A549 (cell line): ENCODE results near the gene LGR6. TPM values are rescaled to one million over a fixed set of nuclear protein-coding genes. Genes with fewer than 3 reads are reported as not detected.
A peak's percentile ranks its signal among the peaks of the same experiment; 100 is the strongest.

ENCODE experiments used
- ATAC-seq, 2 experiments: fragments of 200-7000 bp in 1 of 2; fragments of >200 bp in 1 of 2; cut with Nextera tagmentation in 1 of 2; cut with Tn5 transposase in 1 of 2; 3 replicates each; pipeline versions ENCODE4 v1.8.0 to v1.9.1; 2018 to 2020; ENCODE audit warnings: mild to moderate bottlenecking in 1 of 2, moderate library complexity in 1 of 2
- CTCF ChIA-PET: fragments of 300-600 bp; sonication (Branson Sonifier 250); formaldehyde crosslinking; extraction: SDS; loops from one replicate; lab custom pipeline; 2021; ENCODE audit warnings: antibody characterized with exemption, inconsistent platforms; lab: Yijun Ruan, JAX
- POLR2A ChIA-PET: fragments of 350-600 bp; formaldehyde crosslinking; extraction: SDS; loops from one replicate; lab custom pipeline; 2021; ENCODE audit warnings: antibody characterized with exemption, inconsistent platforms; lab: Yijun Ruan, JAX
- DNase-seq, 2 experiments: peaks; one replicate each; pipeline versions ENCODE4 v3.0.0 to v3.0.0-alpha.2; 2011 to 2016; ENCODE audit warnings: low read depth in 1 of 2, low spot score in 1 of 2
- FAIRE-seq: peaks from 2 replicates; lab custom pipeline; 2011; peaks lifted over from hg19 to GRCh38; lab: Jason Lieb, UNC
- H3K27ac ChIP-seq, 2 experiments: fragments of >200 bp; sonication (Bioruptor Twin); formaldehyde crosslinking; 3 replicates each; pipeline ENCODE4 v1.5.1; 2016 to 2017
- H3K4me1 ChIP-seq: fragments of >200 bp; sonication (Bioruptor Twin); formaldehyde crosslinking; 3 replicates; pipeline ENCODE4 v1.6.1; 2016
- H3K4me2 ChIP-seq: fragments of >200 bp; sonication (Bioruptor Twin); formaldehyde crosslinking; 3 replicates; pipeline ENCODE4 v1.6.1; 2016
- H3K4me3 ChIP-seq: fragments of >200 bp; sonication (Bioruptor Twin); formaldehyde crosslinking; 3 replicates; pipeline ENCODE4 v1.5.1; 2016
- H3K9me3 ChIP-seq: fragments of >200 bp; sonication (Bioruptor Twin); formaldehyde crosslinking; 3 replicates; pipeline ENCODE4 v1.6.1; 2016
- CHD4 ChIP-seq: fragments of 200-600 bp; sonication (generic); IDR thresholded peaks from 2 replicates; pipeline ENCODE4 v1.6.1; 2016; ENCODE audit warnings: antibody characterized with exemption, mild to moderate bottlenecking, borderline replicate concordance
- JUN ChIP-seq, 2 experiments: fragments of >200 bp; sonication (Bioruptor Twin); formaldehyde crosslinking; IDR thresholded peaks; 2 replicates in 1 of 2; 3 replicates in 1 of 2; pipeline ENCODE4 v1.6.1; 2016 to 2017
- MAFK ChIP-seq: fragments of 450-650 bp; IDR thresholded peaks from 2 replicates; pipeline ENCODE4 v1.6.1; 2014; ENCODE audit not compliant: partially characterized antibody
- MYC ChIP-seq: IDR thresholded peaks from 2 replicates; pipeline ENCODE4 v1.6.1; 2012; ENCODE audit warnings: mild to moderate bottlenecking, inconsistent platforms, low read length, improper control_type of control experiment, borderline replicate concordance
- NFE2L2 ChIP-seq: fragments of 150-350 bp; conservative IDR thresholded peaks from 2 replicates; pipeline ENCODE4 v1.6.1; 2014; ENCODE audit warnings: low read length
- NR3C1 ChIP-seq: fragments of >200 bp; sonication (Bioruptor Twin); formaldehyde crosslinking; IDR thresholded peaks from 3 replicates; pipeline ENCODE4 v1.6.1; 2017
- POLR2A ChIP-seq: IDR thresholded peaks from 2 replicates; pipeline ENCODE4 v1.6.1; 2012; ENCODE audit warnings: mild to moderate bottlenecking, low read length
- RFX5 ChIP-seq: fragments of 450-650 bp; IDR thresholded peaks from 2 replicates; pipeline ENCODE4 v1.7.1; 2014; ENCODE audit warnings: antibody characterized with exemption, mild to moderate bottlenecking, moderate library complexity
- RNF2 ChIP-seq: fragments of 200-600 bp; sonication (generic); IDR thresholded peaks from 2 replicates; pipeline ENCODE4 v1.6.1; 2016; ENCODE audit warnings: low read depth, mild to moderate bottlenecking, antibody characterized with exemption, moderate library complexity, borderline replicate concordance
- SREBF2 ChIP-seq: fragments of 450-650 bp; IDR thresholded peaks from 2 replicates; pipeline ENCODE4 v1.6.1; 2014; ENCODE audit warnings: mild to moderate bottlenecking, moderate library complexity
- TP53 ChIP-seq: fragments of 250-450 bp; sonication (Bioruptor Pico); IDR thresholded peaks from 2 replicates; pipeline ENCODE4 v1.5.0; 2021; ENCODE audit warnings: mild to moderate bottlenecking, moderate library complexity
- ZC3H11A ChIP-seq: fragments of 450-650 bp; IDR thresholded peaks from 2 replicates; pipeline ENCODE4 v1.6.1; 2014; ENCODE audit warnings: antibody characterized with exemption, mild to moderate bottlenecking
- ZNF302 ChIP-seq: fragments of 250-450 bp; sonication (Bioruptor Pico); IDR thresholded peaks from 2 replicates; pipeline ENCODE4 v1.9.0; 2021; ENCODE audit warnings: inconsistent platforms, mild to moderate bottlenecking, moderate library complexity
- WGBS: methylation state at CpG from one replicate; pipeline ENCODE4 v1.1.6; 2017; ENCODE audit errors: missing lambda C conversion rate; 5-methylcytosine and 5-hydroxymethylcytosine counted together
- polyA plus RNA-seq, 4 experiments: library from polyadenylated mRNA; depleted of rRNA in 3 of 4; stranded (reverse); fragments of >200 nt; fragmentation: RNase III in 1 of 4; extraction: RNeasy Plus Mini Kit Qiagen cat#74134 plus additional on column Dnase treatment in 1 of 4; gene quantifications; 2 replicates in 3 of 4; 3 replicates in 1 of 4; pipeline ENCODE4 v1.2.3, GENCODE V29; 2011 to 2017
- TF ChIP-seq, protein P1 (sequence below): fragments of >200 bp; sonication (Bioruptor Twin); formaldehyde crosslinking; IDR thresholded peaks from 3 replicates; pipeline ENCODE4 v1.5.1; 2016

Gene LGR6
- polyA plus RNA-seq, 2 of the 4 experiments (the other 2 are of a cell fraction) = 0.84 to 1.1 TPM

DNA sequence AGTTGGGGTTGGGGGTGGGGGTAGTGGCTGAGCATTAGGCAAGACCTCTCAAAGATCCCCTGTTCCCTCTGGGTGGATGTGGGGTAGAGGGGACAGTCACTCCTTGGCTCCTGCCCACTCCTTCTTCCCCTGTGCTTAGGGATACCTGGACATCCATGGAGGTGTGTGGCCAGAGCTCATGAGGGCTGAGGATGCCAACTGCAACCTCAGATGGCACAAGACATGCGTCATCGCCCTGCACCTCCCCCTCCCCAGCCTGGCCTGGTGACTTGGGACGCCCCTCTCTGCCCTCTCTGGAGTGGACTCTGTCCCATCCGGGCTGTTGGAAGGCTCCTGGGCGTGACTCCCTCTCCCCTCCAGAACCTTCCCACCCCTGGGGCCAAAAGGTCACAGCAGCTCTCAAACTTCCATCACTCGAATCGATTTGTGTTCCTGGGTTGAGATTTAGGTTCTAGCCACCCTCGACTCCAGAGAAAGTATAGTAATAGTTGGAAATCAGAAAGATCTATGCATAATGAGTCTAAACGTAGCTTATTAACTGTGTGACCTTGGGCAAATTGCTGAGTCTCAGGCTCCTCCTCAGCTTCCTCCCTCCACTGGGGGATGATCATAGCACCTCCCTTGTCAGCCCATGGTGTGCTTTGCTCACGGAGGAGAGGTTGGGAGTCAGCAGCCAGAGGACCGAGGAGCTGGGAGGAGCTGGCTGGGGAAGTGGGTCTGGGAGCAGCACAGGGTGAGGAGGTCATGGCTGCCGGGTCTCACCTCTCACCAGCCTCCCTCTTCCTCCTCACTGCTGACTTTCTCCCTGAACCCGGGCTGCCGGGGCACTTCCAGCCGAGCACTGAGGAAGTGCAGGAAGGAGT, 30.9 kb upstream of the LGR6 start:
- Histone ChIP-seq H3K9me3 (no peaks in the 10 kb centered on the region), H3K4me3 (no peak overlapping the region), H3K27ac (no peak overlapping the region), H3K4me1 (peaks cover 9% of the 10 kb centered on the region; the same call in 2 of the 3 replicates), H3K4me2 (no peak overlapping the region; the same call in 2 of the 3 replicates)
- ChIA-PET CTCF (interaction anchor here (0.7 to 2.1 kb wide), 8 partner anchors 8 to 28 kb away, joined by 3 to 7 read pairs (median 4); no protein-coding TSS in a partner anchor), POLR2A (no interaction called here)
- no peak for DNase-seq
- ATAC-seq = peak in 1 of 2 experiments; percentile 7; a peak in 1 of 6 replicates
- 45% methylated on average over 11 of the region's 15 CpGs for WGBS
- FAIRE-seq = no peak
- TF ChIP-seq, protein P1, sequence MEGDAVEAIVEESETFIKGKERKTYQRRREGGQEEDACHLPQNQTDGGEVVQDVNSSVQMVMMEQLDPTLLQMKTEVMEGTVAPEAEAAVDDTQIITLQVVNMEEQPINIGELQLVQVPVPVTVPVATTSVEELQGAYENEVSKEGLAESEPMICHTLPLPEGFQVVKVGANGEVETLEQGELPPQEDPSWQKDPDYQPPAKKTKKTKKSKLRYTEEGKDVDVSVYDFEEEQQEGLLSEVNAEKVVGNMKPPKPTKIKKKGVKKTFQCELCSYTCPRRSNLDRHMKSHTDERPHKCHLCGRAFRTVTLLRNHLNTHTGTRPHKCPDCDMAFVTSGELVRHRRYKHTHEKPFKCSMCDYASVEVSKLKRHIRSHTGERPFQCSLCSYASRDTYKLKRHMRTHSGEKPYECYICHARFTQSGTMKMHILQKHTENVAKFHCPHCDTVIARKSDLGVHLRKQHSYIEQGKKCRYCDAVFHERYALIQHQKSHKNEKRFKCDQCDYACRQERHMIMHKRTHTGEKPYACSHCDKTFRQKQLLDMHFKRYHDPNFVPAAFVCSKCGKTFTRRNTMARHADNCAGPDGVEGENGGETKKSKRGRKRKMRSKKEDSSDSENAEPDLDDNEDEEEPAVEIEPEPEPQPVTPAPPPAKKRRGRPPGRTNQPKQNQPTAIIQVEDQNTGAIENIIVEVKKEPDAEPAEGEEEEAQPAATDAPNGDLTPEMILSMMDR = no peak
- no peak for TF ChIP-seq ZNF302
- TF ChIP-seq, all 56 proteins: peak for 0

DNA sequence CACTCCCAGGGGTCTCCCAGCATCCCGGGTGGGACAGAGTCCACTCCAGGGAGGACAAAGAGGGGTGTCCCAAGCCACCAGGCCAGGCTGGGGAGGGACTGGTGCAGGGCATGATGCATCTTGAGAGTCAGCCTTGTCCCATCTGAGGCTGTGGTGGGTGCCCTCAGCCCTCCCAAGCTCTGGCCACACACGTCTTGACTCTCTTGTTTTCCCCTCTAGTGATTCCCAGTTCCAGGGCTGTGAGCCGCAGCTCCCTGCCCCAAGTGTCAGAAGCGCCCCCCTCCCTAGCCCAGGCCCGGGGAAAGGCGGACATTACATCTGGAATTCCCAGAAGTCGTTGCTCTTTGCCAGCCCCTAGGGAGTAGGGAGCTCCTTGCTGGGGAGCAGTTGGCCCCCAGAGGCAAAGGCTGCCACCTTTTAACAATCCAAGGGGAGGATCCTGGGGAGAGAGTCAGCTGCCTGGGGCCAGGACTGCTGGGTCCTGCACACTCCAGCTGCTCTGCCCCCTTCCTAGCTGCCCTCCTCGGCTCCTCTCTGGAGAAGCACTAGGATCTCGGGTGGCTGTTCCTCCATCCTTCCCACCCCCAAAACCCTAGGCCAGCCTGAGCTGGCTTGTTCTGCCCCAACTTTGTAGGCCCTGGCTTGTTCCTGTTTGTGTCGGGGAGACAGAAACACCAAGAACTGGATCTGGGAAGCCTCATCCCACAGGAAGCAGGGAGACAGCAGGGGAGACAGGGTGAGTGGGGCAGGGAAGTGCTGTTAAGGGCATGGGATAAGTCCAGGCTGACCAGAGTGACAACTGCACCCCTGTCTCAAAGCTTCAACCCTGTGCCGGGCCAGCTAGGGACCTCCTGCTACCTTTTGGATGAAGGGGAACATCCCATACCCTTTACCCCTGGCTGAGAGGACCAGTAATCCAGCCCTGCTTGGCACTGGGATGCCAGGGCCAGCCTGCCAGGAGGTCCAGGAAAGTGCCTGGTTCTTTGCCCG, 30.0 kb upstream of the LGR6 start:
- ATAC-seq = peak in 1 of 2 experiments; percentile 11; a peak in 2 of 6 replicates
- DNase-seq = no peak
- Histone ChIP-seq H3K4me1 (peaks cover 8% of the 10 kb centered on the region; the same call in 2 of the 3 replicates), H3K4me2 (no peak overlapping the region), H3K4me3 (no peak overlapping the region), H3K27ac (no peak overlapping the region), H3K9me3 (no peaks in the 10 kb centered on the region)
- no peak for TF ChIP-seq POLR2A
- no peak for TF ChIP-seq NFE2L2
- no peak for TF ChIP-seq ZC3H11A
- TF ChIP-seq RNF2 = no peak
- TF ChIP-seq MYC = no peak
- no peak for TF ChIP-seq MAFK
- WGBS = 69% methylated on average over 12 of the region's 12 CpGs
- ChIA-PET CTCF (interaction anchor here (0.9 to 2.1 kb wide), 9 partner anchors 8 to 29 kb away, joined by 3 to 7 read pairs (median 4); no protein-coding TSS in a partner anchor), POLR2A (no interaction called here)
- FAIRE-seq = no peak

DNA sequence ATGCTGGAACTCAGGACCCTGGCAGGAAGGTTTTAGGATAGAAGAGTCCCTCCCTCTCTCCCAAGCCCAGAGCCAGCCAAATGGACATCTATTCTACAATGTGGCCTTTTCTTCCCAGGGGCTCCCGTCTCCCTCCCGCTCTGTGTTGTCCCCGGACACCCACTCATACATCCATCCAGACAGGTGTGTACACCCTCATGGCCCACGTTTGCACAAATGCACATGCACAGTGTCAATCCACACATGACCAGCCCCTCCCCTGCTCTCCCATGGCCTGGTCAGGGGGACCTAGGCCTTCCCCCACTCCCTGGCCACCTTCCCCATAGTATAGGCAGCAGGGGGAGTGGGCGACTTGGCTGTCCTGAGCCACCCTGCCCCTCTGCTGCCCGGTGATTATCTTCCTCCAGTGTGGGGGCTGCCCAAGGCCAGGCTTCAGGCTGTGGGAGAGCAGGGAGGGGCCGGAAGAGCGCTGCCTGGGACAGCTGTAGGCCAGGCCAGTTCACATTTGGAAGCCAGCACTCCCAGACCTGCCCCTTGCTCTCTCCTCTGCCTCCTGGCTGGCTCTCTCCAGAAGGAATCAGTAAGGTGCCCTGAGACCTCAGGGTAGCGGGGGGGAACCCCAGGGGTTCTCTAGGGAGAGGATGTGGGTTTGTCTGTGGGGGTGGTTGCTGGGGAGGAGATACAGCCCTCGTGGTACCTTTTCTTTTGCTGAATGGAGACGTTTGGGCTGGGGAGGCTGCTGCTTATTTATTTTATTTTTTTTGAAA, 29.1 kb upstream of the LGR6 start:
- ATAC-seq (peak in 1 of 2 experiments; percentile 13; a peak in 3 of 6 replicates), DNase-seq (no peak), FAIRE-seq (no peak)
- peaks cover 8% of the 10 kb centered on the region; the same call in 2 of the 3 replicates for H3K4me1 ChIP-seq
- H3K27ac ChIP-seq = no peak overlapping the region
- ChIA-PET CTCF (interaction anchor here (0.9 to 3.0 kb wide), 4 partner anchors 10 to 29 kb away, joined by 3 to 9 read pairs (median 4); no protein-coding TSS in a partner anchor), POLR2A (no interaction called here)
- H3K9me3 ChIP-seq = no peaks in the 10 kb centered on the region
- H3K4me3 ChIP-seq = no peak overlapping the region
- 61% methylated on average over 11 of the region's 11 CpGs for WGBS
- H3K4me2 ChIP-seq = no peak overlapping the region
- TF ChIP-seq NR3C1 (no peak), SREBF2 (no peak), TP53 (CRISPR knock-in tag) (no peak), JUN (IDR thresholded peaks at IDR 0.05) (no peak), RFX5 (no peak), CHD4 (no peak), MAFK (no peak), MYC (no peak)
